Neural progenitor cell (in vitro differentiated cells): Measurements from ENCODE around the gene GDF10. TPM values are rescaled to one million over a fixed set of nuclear protein-coding genes. Genes with fewer than 3 reads are reported as not detected.

Experiments
- DNase-seq: peaks from one replicate; pipeline ENCODE4 v3.0.0-alpha.2; 2016; ENCODE audit warnings: low spot score
- H2AFZ ChIP-seq: fragments of 200-600 bp; sonication (generic); replicated peaks from 2 replicates; pipeline ENCODE4 v1.6.1; 2016; ENCODE audit warnings: antibody characterized with exemption
- H3F3A ChIP-seq: fragments of 200-600 bp; sonication (generic); 2 replicates; pipeline ENCODE4 v1.6.1; 2016; ENCODE audit warnings: antibody characterized with exemption, low read depth
- H3K27ac ChIP-seq: fragments of 200-600 bp; sonication (generic); 2 replicates; pipeline ENCODE4 v1.5.1; 2016; ENCODE audit warnings: mild to moderate bottlenecking
- H3K27me3 ChIP-seq: fragments of 200-600 bp; sonication (generic); 2 replicates; pipeline ENCODE4 v1.6.1; 2016; ENCODE audit warnings: mild to moderate bottlenecking, moderate library complexity
- H3K36me3 ChIP-seq: fragments of 200-600 bp; sonication (generic); 2 replicates; pipeline ENCODE4 v1.5.1; 2016
- H3K4me1 ChIP-seq: fragments of 200-600 bp; sonication (generic); 2 replicates; pipeline ENCODE4 v1.6.1; 2016; ENCODE audit warnings: mixed run types
- H3K4me2 ChIP-seq: fragments of 200-600 bp; sonication (generic); 2 replicates; pipeline ENCODE4 v1.6.1; 2016
- H3K4me3 ChIP-seq: fragments of 200-600 bp; sonication (generic); 2 replicates; pipeline ENCODE4 v1.5.1; 2016
- H3K79me2 ChIP-seq: fragments of 200-600 bp; sonication (generic); 2 replicates; pipeline ENCODE4 v1.6.1; 2016; ENCODE audit warnings: low read depth
- H3K9ac ChIP-seq: fragments of 200-600 bp; sonication (generic); 2 replicates; pipeline ENCODE4 v1.6.1; 2016
- H3K9me3 ChIP-seq: fragments of 200-600 bp; sonication (generic); 2 replicates; pipeline ENCODE4 v1.5.1; 2016; ENCODE audit warnings: low read depth
- H4K20me1 ChIP-seq: fragments of 200-600 bp; sonication (generic); 2 replicates; pipeline ENCODE4 v1.6.1; 2016; ENCODE audit warnings: low read depth
- H3K27ac Mint-ChIP-seq: 3 replicates; pipeline ENCODE4 v1.8.0; 2021; ENCODE audit warnings: mixed read lengths
- H3K27me3 Mint-ChIP-seq: 2 replicates; pipeline ENCODE4 v1.8.0; 2022; ENCODE audit warnings: low read depth, mild to moderate bottlenecking, inconsistent platforms, moderate library complexity, mixed read lengths; ENCODE audit not compliant: insufficient read depth
- H3K36me3 Mint-ChIP-seq: 3 replicates; pipeline ENCODE4 v1.8.0; 2021; ENCODE audit warnings: mixed read lengths
- H3K4me1 Mint-ChIP-seq: 3 replicates; pipeline ENCODE4 v1.8.0; 2021; ENCODE audit warnings: mixed read lengths
- H3K4me3 Mint-ChIP-seq: 3 replicates; pipeline ENCODE4 v1.8.0; 2021; ENCODE audit warnings: mild to moderate bottlenecking, moderate library complexity, mixed read lengths
- H3K9me3 Mint-ChIP-seq: 3 replicates; pipeline ENCODE4 v1.8.0; 2020; ENCODE audit warnings: mixed read lengths
- EZH2 ChIP-seq: fragments of 200-600 bp; sonication (generic); IDR thresholded peaks from 2 replicates; pipeline ENCODE4 v1.6.1; 2017; ENCODE audit warnings: antibody characterized with exemption, mild to moderate bottlenecking, moderate library complexity
- EZH2phosphoT487 ChIP-seq: fragments of 200-600 bp; sonication (generic); IDR thresholded peaks from 2 replicates; pipeline ENCODE4 v1.6.1; 2017; ENCODE audit warnings: antibody characterized with exemption
- total RNA-seq: library from RNA; depleted of rRNA; stranded (reverse); fragments of >200 nt; gene quantifications from 2 replicates; pipeline ENCODE4 v1.2.3, GENCODE V29; 2015; ENCODE audit warnings: low replicate concordance
- TF ChIP-seq, protein P1 (sequence below): fragments of 200-600 bp; sonication (generic); IDR thresholded peaks from 2 replicates; pipeline ENCODE4 v1.5.1; 2017; ENCODE audit warnings: antibody characterized with exemption, mild to moderate bottlenecking

Gene GDF10
- total RNA-seq, 1 donor from 2014 or later: 0.28 TPM

GRCh38 chr10:47347303-47347675 is 47.3 kb downstream of the GDF10 start:
- H2AFZ ChIP-seq: no peak overlapping the region
- H3K9ac ChIP-seq: no peak overlapping the region
- peaks cover 9% of the 10 kb centered on the region for H3K27me3 Mint-ChIP-seq
- no peak overlapping the region for H3K27ac Mint-ChIP-seq
- no peaks in the 10 kb centered on the region for H3K27me3 ChIP-seq
- H3K4me1 Mint-ChIP-seq: peaks cover 4% of the 10 kb centered on the region
- no peak overlapping the region for H3K4me3 Mint-ChIP-seq
- no peaks in the 10 kb centered on the region for H3K9me3 ChIP-seq
- no peak overlapping the region for H3K27ac ChIP-seq
- TF ChIP-seq, protein P1, sequence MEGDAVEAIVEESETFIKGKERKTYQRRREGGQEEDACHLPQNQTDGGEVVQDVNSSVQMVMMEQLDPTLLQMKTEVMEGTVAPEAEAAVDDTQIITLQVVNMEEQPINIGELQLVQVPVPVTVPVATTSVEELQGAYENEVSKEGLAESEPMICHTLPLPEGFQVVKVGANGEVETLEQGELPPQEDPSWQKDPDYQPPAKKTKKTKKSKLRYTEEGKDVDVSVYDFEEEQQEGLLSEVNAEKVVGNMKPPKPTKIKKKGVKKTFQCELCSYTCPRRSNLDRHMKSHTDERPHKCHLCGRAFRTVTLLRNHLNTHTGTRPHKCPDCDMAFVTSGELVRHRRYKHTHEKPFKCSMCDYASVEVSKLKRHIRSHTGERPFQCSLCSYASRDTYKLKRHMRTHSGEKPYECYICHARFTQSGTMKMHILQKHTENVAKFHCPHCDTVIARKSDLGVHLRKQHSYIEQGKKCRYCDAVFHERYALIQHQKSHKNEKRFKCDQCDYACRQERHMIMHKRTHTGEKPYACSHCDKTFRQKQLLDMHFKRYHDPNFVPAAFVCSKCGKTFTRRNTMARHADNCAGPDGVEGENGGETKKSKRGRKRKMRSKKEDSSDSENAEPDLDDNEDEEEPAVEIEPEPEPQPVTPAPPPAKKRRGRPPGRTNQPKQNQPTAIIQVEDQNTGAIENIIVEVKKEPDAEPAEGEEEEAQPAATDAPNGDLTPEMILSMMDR: no peak
- TF ChIP-seq EZH2 (no peak), EZH2phosphoT487 (no peak)
- H4K20me1 ChIP-seq: no peaks in the 10 kb centered on the region
- H3K4me1 ChIP-seq: no peaks in the 10 kb centered on the region
- H3K4me2 ChIP-seq: no peak overlapping the region
- no peak for DNase-seq
- no peaks in the 10 kb centered on the region for H3K79me2 ChIP-seq
- no peak overlapping the region for H3K4me3 ChIP-seq
- H3F3A ChIP-seq: no peaks in the 10 kb centered on the region
- H3K36me3 Mint-ChIP-seq: no peaks in the 10 kb centered on the region
- no peaks in the 10 kb centered on the region for H3K9me3 Mint-ChIP-seq
- H3K36me3 ChIP-seq: no peaks in the 10 kb centered on the region

- no peaks in the 10 kb centered on the region for H3K9me3 ChIP-seq
- peaks cover 4% of the 10 kb centered on the region for H3K4me1 Mint-ChIP-seq
- no peak within 1 kb of the TSS for H3K27ac ChIP-seq
- H3K4me3 ChIP-seq: no peak within 1 kb of the TSS
- no peaks in the 10 kb centered on the region for H4K20me1 ChIP-seq
- no peak within 1 kb of the TSS for H3K27ac Mint-ChIP-seq
- H3K4me3 Mint-ChIP-seq: no peak within 1 kb of the TSS
- TF ChIP-seq, protein P1: no peak
- TF ChIP-seq EZH2phosphoT487: no peak
- no peaks in the 10 kb centered on the region for H3K36me3 Mint-ChIP-seq
- H3K9ac ChIP-seq: no peak within 1 kb of the TSS
- H3K27me3 Mint-ChIP-seq: peaks cover 11% of the 10 kb centered on the region
- H2AFZ ChIP-seq: no peak within 1 kb of the TSS
- DNase-seq: no peak
- no peaks in the 10 kb centered on the region for H3K27me3 ChIP-seq
- no peaks in the 10 kb centered on the region for H3K79me2 ChIP-seq
- no peaks in the 10 kb centered on the region for H3K36me3 ChIP-seq
- H3F3A ChIP-seq: no peaks in the 10 kb centered on the region
- H3K4me1 ChIP-seq: no peaks in the 10 kb centered on the region
- no peaks in the 10 kb centered on the region for H3K9me3 Mint-ChIP-seq
- H3K4me2 ChIP-seq: no peak within 1 kb of the TSS
These were observed 48.2 kb downstream of the GDF10 start, which contains the start of gene RBP3 for GRCh38 chr10:47348138-47348651. Gene RBP3 (plus strand): TSS chr10:47348363. CDS start chr10:47348485, 122 bp downstream.

- H3K4me1 ChIP-seq: no peaks in the 10 kb centered on the region
- H3K27ac ChIP-seq: no peak overlapping the region
- H3F3A ChIP-seq: no peaks in the 10 kb centered on the region
- H3K4me3 ChIP-seq: no peak overlapping the region
- no peak overlapping the region for H2AFZ ChIP-seq
- H3K27me3 ChIP-seq: no peaks in the 10 kb centered on the region
- peaks cover 4% of the 10 kb centered on the region for H3K4me1 Mint-ChIP-seq
- no peak overlapping the region for H3K4me2 ChIP-seq
- no peaks in the 10 kb centered on the region for H4K20me1 ChIP-seq
- no peak overlapping the region for H3K9ac ChIP-seq
- no peaks in the 10 kb centered on the region for H3K9me3 Mint-ChIP-seq
- H3K79me2 ChIP-seq: no peaks in the 10 kb centered on the region
- peaks cover 12% of the 10 kb centered on the region for H3K27me3 Mint-ChIP-seq
- no peaks in the 10 kb centered on the region for H3K9me3 ChIP-seq
- no peaks in the 10 kb centered on the region for H3K36me3 ChIP-seq
- H3K36me3 Mint-ChIP-seq: no peaks in the 10 kb centered on the region
- no peak overlapping the region for H3K27ac Mint-ChIP-seq
- no peak overlapping the region for H3K4me3 Mint-ChIP-seq
- DNase-seq: no peak
- TF ChIP-seq EZH2 (no peak), EZH2phosphoT487 (no peak)
These were observed 48.9 kb downstream of the GDF10 start for GRCh38 chr10:47348661-47349470.

- Mint-ChIP-seq H3K4me3 (no peak overlapping the region), H3K36me3 (no peaks in the 10 kb centered on the region), H3K4me1 (peaks cover 4% of the 10 kb centered on the region), H3K27ac (no peak overlapping the region), H3K9me3 (no peaks in the 10 kb centered on the region), H3K27me3 (peaks cover 12% of the 10 kb centered on the region)
- H3K4me2 ChIP-seq: no peak overlapping the region
- H2AFZ ChIP-seq: no peak overlapping the region
- DNase-seq: no peak
- no peaks in the 10 kb centered on the region for H3K36me3 ChIP-seq
- no peak overlapping the region for H3K27ac ChIP-seq
- no peaks in the 10 kb centered on the region for H4K20me1 ChIP-seq
- H3K4me3 ChIP-seq: no peak overlapping the region
- H3K9me3 ChIP-seq: no peaks in the 10 kb centered on the region
- no peaks in the 10 kb centered on the region for H3K79me2 ChIP-seq
- H3K9ac ChIP-seq: no peak overlapping the region
- no peaks in the 10 kb centered on the region for H3K4me1 ChIP-seq
- TF ChIP-seq EZH2 (no peak), EZH2phosphoT487 (no peak)
- TF ChIP-seq, protein P1: no peak
- H3F3A ChIP-seq: no peaks in the 10 kb centered on the region
- no peaks in the 10 kb centered on the region for H3K27me3 ChIP-seq
These were observed 49.5 kb downstream of the GDF10 start for GRCh38 chr10:47349516-47349915.
